A375 (cell line): ENCODE results near the gene TPD52L2. TPM values are rescaled to one million over a fixed set of nuclear protein-coding genes. Genes with fewer than 3 reads are reported as not detected.

ENCODE experiments used
- small RNA-seq: library from RNA; depleted of rRNA; stranded (forward); fragments of <200 nt; gene quantifications from one replicate; pipeline ENCODE3, GENCODE V24; 2014
- total RNA-seq: library from RNA; depleted of rRNA; stranded (reverse); fragments of >200 nt; shearing (Covaris generic); gene quantifications from 2 replicates; pipeline ENCODE4 v1.2.3, GENCODE V29; 2014; rRNA removed

The TPD52L2 gene
- total RNA-seq = 92.3 and 97.2 TPM in 2 replicates

GRCh38 chr20:63864978-63865640 lies at the start of gene TPD52L2:
TPD52L2 (plus strand) TSS chr20:63865270; CDS start chr20:63865366, 96 bp downstream.

GRCh38 chr20:63830841-63831588 lies 34.1 kb upstream of the TPD52L2 start, which contains the start of gene ZBTB46:
ZBTB46 (minus strand) TSS chr20:63831264; CDS start chr20:63790757, 40,507 bp downstream.

GRCh38 chr20:63861365-63861934 lies 3.6 kb upstream of the TPD52L2 start, which contains the start of gene ABHD16B:
ABHD16B (plus strand) TSS chr20:63861498; CDS start chr20:63861541, 43 bp downstream.

GRCh38 chr20:63894358-63895201 lies 29.5 kb downstream of the TPD52L2 start, which contains the start of gene DNAJC5:
DNAJC5 (plus strand) TSS chr20:63895126; CDS start chr20:63928346, 33,220 bp downstream.

Small RNA genes lying within 50 kb of the gene (small RNA-seq; reads per million reads assigned to genes)
- gene MIR941-2 (not detected), gene MIR941-4 (not detected), gene MIR941-5 (not detected), gene RNU1-134P (not detected)

Other genes starting within 250 kb of the TPD52L2 start
- 18.1 and 19.4 TPM in 2 replicates for gene GMEB2, start 238.2 kb upstream of the TPD52L2 start, total RNA-seq
- gene STMN3, start 211.8 kb upstream of the TPD52L2 start, total RNA-seq = 7.2 and 10.3 TPM in 2 replicates
- 19.5 and 24.3 TPM in 2 replicates for gene RTEL1, start 207.0 kb upstream of the TPD52L2 start, total RNA-seq
- 2.7 and 7.2 TPM in 2 replicates for gene TNFRSF6B, start 168.6 kb upstream of the TPD52L2 start, total RNA-seq
- gene ARFRP1, start 157.3 kb upstream of the TPD52L2 start, total RNA-seq = 46.7 and 50.6 TPM in 2 replicates
- gene ZGPAT, start 157.2 kb upstream of the TPD52L2 start, total RNA-seq = 38.3 and 52.1 TPM in 2 replicates
- gene LIME1, start 128.6 kb upstream of the TPD52L2 start, total RNA-seq = 9.4 and 12.6 TPM in 2 replicates
- 38.4 and 48.2 TPM in 2 replicates for gene SLC2A4RG, start 125.5 kb upstream of the TPD52L2 start, total RNA-seq
- gene ZBTB46, start 34.0 kb upstream of the TPD52L2 start, total RNA-seq = 1.4 and 1.9 TPM in 2 replicates
- not detected in 2 replicates for gene ABHD16B, start 3.8 kb upstream of the TPD52L2 start, total RNA-seq
- gene DNAJC5, start 29.9 kb downstream of the TPD52L2 start, total RNA-seq = 38.0 and 38.7 TPM in 2 replicates
- 36.6 and 41.2 TPM in 2 replicates for gene UCKL1, start 91.1 kb downstream of the TPD52L2 start, total RNA-seq
- 20.1 and 22.8 TPM in 2 replicates for gene ZNF512B, start 104.7 kb downstream of the TPD52L2 start, total RNA-seq
- 1.7 and 1.9 TPM in 2 replicates for gene SAMD10, start 114.4 kb downstream of the TPD52L2 start, total RNA-seq
- 99.3 and 101 TPM in 2 replicates for gene PRPF6, start 115.9 kb downstream of the TPD52L2 start, total RNA-seq
- gene C20orf204, start 170.9 kb downstream of the TPD52L2 start, total RNA-seq = 1.8 and 2.1 TPM in 2 replicates
- 0.72 and 1.2 TPM in 2 replicates for gene SOX18, start 184.4 kb downstream of the TPD52L2 start, total RNA-seq
- gene TCEA2, start 197.9 kb downstream of the TPD52L2 start, total RNA-seq = 47.0 and 53.8 TPM in 2 replicates
- 28.6 and 30.1 TPM in 2 replicates for gene RGS19, start 214.2 kb downstream of the TPD52L2 start, total RNA-seq
- 0.34 and 0.41 TPM in 2 replicates for gene OPRL1, start 214.8 kb downstream of the TPD52L2 start, total RNA-seq
- gene LKAAEAR1, start 219.1 kb downstream of the TPD52L2 start, total RNA-seq = 0.94 and 0.98 TPM in 2 replicates
- gene NPBWR2, start 242.3 kb downstream of the TPD52L2 start, total RNA-seq = not detected in 2 replicates